HL-60/S4 treated with phorbol 12-myristate 13-acetate at 8.2 ng/mL for 4 days and 3 days (cell line): ENCODE results near the gene UNC45B.
"Not testable (repeated sequence)": the region's sequence is repeated elsewhere in the genome, so short reads cannot be mapped to it uniquely, and the experiment has no call there.

ENCODE experiments used
- in situ Hi-C: fragments of 300-500 bp; cut with MboI; formaldehyde crosslinking; loops from 2 replicates; pipeline ENCODE4 v1.15.0; 2022; ENCODE audit warnings: low sequenced_read_pairs

UNC45B gene

GRCh38 chr17:35213412-35213940 is 65.9 kb downstream of the UNC45B start:
- in situ Hi-C loops, result no loop called here

- in situ Hi-C loops, result no loop called here
Observed at GRCh38 chr17:35214192-35214591, 66.6 kb downstream of the UNC45B start.

DNA sequence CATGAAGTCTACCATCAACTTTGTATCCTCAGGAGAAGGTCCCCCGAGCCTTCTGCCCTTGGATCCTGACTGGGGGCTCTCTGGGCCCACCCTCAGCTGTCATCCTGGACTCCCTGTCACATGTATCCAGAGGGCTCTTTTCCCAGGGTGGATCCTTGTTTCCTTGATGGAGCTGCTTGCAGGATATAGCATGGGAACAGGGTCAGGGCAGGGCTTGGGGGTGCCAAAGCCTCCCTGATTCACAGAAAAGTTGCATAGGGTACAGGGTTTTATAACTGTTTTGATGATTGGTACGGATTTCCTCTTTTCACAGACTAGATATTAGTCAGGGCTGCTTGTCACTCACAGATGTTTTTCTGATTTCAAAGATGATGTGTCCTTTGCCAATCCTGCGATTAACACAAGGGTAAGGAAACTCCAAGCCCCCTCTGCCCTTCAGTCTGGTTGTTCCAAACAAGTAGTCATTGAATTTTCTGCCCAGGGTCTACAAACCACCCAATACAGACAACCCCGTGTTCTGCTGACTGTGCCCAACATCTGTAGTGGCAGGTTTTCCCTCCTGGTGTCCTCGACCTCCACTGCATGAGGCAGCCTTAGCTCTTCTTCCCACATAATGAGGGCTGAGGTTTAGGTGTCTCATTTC is 67.1 kb downstream of the UNC45B start:
- in situ Hi-C loops, result no loop called here

DNA sequence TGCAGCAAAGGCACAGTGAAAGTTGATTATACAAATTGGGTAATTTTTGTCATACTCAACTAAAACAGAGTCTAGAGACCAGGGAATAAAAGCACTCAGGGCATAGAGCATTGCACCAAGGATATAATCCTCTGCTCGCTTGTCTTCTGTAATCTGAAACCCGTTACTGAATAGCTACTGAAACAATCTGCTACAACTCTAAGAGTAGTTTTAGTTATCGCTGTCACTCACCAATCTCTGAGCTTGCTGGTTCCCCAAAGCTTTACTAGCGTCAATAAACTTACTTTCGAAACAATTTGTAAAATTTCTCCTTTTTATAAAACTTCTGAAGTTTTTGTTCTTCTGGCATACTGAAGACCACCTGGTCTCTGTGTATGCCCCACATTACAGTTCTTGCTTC is 69.5 kb downstream of the UNC45B start:
- in situ Hi-C loops, result no loop called here

DNA sequence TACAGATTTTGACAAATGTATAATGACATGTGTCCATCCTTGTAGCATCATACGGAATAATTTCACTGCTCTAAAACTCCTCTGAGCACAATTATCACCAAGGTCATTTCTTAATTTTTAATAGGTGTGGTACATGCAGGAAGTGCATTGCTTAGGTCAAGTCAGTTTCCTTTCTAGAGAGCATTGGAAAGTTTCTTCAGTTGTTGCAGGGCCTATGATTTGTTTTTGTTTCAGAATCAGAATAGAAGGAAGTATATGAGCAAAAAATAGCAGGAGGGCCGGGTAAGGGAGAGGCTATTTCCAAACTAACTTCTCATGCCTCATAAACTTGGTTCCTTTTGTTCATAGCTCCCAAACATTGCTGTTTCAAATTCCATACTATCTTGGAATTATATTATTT is 71.3 kb downstream of the UNC45B start:
- in situ Hi-C loops, result no loop called here

GRCh38 chr17:35222452-35222851 is 74.8 kb downstream of the UNC45B start:
- in situ Hi-C loops, result no loop called here

DNA sequence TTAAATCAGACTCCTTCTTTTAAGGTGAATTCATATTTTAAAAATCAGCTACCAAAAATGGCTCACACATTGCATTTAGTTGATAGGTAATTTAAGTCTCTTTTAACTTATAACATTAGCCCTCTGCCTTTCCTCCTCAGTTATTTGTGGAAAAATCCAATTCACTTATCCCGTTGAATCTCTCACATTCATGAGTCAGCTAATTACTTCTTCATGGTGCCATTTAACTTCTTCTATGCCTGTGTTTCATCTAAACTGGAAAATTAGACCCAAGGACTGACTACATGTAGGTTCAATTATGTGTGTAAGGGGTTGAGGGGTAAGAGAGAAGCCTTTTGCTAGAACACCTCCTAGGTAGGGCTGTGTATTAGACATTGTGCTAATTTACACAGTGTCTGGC is 76.8 kb downstream of the UNC45B start:
- in situ Hi-C loops, result no loop called here

DNA sequence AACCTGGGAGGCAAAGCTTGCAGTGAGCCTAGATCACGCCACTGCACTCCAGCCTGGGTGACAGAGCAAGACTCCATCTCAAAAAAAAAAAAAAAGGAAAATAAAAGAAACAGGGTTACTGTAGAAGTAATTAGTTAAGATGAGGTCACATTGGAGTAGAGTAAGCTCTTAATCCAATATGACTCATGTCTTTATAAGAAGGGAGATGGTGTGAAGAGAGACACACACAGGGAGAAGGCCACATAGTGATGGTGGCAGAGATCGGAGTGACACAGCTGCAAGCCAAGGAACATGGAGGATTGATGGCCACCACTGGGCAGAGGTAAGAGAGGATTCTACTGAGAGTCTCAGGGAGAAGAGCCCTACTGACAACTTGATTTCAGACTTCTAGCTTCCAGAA is 79.9 kb downstream of the UNC45B start:
- in situ Hi-C loops, result no loop called here

GRCh38 chr17:35229638-35230037 is 82.0 kb downstream of the UNC45B start:
- in situ Hi-C loops, result no loop called here

DNA sequence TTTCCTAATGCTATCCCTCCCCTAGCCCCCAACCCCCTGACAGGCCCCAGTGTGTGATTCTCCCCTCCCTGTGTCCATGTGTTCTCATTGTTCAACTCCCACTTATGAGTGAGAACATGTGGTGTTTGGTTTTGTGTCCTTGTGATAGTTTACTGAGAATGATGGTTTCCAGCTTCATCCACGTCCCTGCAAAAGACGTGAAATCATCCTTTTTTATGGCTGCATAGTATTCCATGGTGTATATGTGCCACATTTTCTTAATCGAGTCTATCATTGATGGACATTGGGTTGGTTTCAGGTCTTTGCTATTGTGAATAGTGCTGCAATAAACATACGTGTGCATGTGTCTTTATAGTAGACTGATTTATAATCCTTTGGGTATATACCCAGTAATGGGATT is 86.7 kb downstream of the UNC45B start:
- in situ Hi-C loops, result not testable (repeated sequence)

- in situ Hi-C loops, result no loop called here
Observed at GRCh38 chr17:35235289-35235688, 87.7 kb downstream of the UNC45B start.

DNA sequence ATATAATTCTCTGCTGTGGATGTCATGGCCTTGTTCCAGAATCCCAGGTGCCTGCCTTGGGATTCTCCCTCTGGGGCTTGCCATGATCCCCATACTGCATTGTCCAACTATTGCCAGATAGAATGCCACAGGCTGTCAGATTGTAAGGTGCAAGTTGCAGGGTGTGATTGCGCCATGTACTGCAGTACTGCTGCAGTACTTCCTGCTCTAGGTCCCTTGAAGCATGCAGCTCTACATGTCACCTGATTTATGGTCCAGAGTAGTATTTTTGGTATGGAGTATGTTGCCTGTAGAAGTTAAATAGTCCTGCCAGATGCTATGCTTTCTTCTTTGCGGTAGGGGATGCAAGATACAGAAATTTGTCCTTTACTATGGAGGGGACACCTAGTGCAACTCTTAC is 88.3 kb downstream of the UNC45B start:
- in situ Hi-C loops, result no loop called here

DNA sequence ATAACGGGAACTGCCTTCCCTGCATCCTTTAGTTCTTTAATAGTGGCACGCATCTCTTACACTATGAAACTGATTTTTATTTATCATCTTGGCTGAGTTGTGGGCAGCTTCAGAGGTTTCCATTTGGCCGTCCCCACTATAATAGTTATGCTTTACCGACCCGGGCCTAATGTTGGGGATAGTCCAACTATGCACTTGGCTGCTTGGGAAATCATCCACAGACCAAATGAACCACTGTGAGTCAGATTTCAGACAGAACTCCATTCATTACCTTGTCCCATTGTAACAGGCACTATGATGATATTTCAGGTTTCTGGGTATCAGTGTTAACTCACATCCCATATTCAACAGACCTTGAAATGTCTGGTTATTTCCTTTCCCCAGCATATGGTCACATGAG is 89.2 kb downstream of the UNC45B start:
- in situ Hi-C loops, result no loop called here

- in situ Hi-C loops, result no loop called here
Observed at GRCh38 chr17:35238821-35239220, 91.2 kb downstream of the UNC45B start.
